ENCODE measurements around the gene SH3PXD2A. TPM values are rescaled to one million over a fixed set of nuclear protein-coding genes. Genes with fewer than 3 reads are reported as not detected.

The SH3PXD2A gene
- total and polyA plus RNA-seq, 10 of the 15 experiments (the other 5 are each of a cell fraction or from before 2014, with no cell fraction given), result 0.63 to 14.0 (median 4.4) TPM

GRCh38 chr10:103764296-103765088 lies 90.9 kb downstream of the SH3PXD2A start:
- Histone ChIP-seq H3K9me3 (replicated peaks; ENCODE audit: control insufficient read depth, insufficient read depth, low read length) (no peaks in the 10 kb centered on the region), H3K4me2 (ENCODE audit: control insufficient read depth, insufficient read depth) (no peak overlapping the region), H3K27ac (ENCODE audit: control insufficient read depth, insufficient read depth) (no peak overlapping the region), H3K9ac (ENCODE audit: control insufficient read depth, insufficient read depth, low read length) (no peak overlapping the region), H4K20me1 (ENCODE audit: control insufficient read depth, insufficient read depth) (no peaks in the 10 kb centered on the region), H3K4me1 (ENCODE audit: control insufficient read depth, insufficient read depth, low read length) (peaks cover 13% of the 10 kb centered on the region), H3K36me3 (ENCODE audit: control insufficient read depth in 2 of 2, insufficient read depth in 2 of 2, low read length in 1 of 2) (no peaks in the 10 kb centered on the region), H3K27me3 (replicated peaks in 1 of 2; ENCODE audit: control insufficient read depth in 2 of 2, insufficient read depth in 2 of 2, low read length in 1 of 2) (no peaks in the 10 kb centered on the region), H3K4me3 (no peak overlapping the region), H2AFZ (ENCODE audit: control insufficient read depth, low read depth, low read length) (no peak overlapping the region), H3K79me2 (ENCODE audit: control insufficient read depth, insufficient read depth, low read length) (no peaks in the 10 kb centered on the region)
- BruUV-seq (replicated peaks), result no TSS peak
- POLR2A ChIA-PET, result interaction anchor here (1.1 kb wide), 1 partner anchor 13 kb away, joined by 3 read pairs; no protein-coding TSS in a partner anchor
- FAIRE-seq (no peak), DNase-seq (ENCODE audit: low read depth, low spot score) (no peak), ATAC-seq (no peak)
- CTCF ChIA-PET, result interaction anchor here (0.5 to 1.9 kb wide), 4 partner anchors 17 to 430 kb away, joined by 3 to 5 read pairs (median 3); no protein-coding TSS in a partner anchor
- WGBS (ENCODE audit: insufficient coverage, insufficient replicate concordance, low lambda C conversion rate, missing lambda C conversion rate), result 89% methylated on average over 7 of the region's 7 CpGs
- RAD21 ChIA-PET (ENCODE audit: unreplicated experiment), result interaction anchor here (0.6 to 0.9 kb wide), 2 partner anchors 43 to 49 kb away, joined by 3 to 4 read pairs; no protein-coding TSS in a partner anchor
- in situ Hi-C loops (cut with MboI) (no loop called here), intact Hi-C loops (cut with micrococcal nuclease; ENCODE audit: unreplicated experiment) (no loop called here)
- SMC1A ChIA-PET (ENCODE audit: uncharacterized antibody, unreplicated experiment), result interaction anchor here (0.9 to 1.2 kb wide), 3 partner anchors 11 to 74 kb away, joined by 3 read pairs; no protein-coding TSS in a partner anchor
- no peak for TF ChIP-seq RUNX3 (IDR thresholded peaks at IDR 0.05; ENCODE audit: low read length)
- no peak for TF ChIP-seq NR2F1 (conservative IDR thresholded peaks at IDR 0.05)
- no peak for TF ChIP-seq MTA2 (IDR thresholded peaks at IDR 0.05; ENCODE audit: low read depth)
- no peak for TF ChIP-seq USF2 (IDR thresholded peaks at IDR 0.05; ENCODE audit: borderline replicate concordance, low read depth, low read length)
- TF ChIP-seq KAT2A (conservative IDR thresholded peaks at IDR 0.05; ENCODE audit: control insufficient read depth, low read depth, low read length), result no peak
- no peak for TF ChIP-seq TBL1XR1 (IDR thresholded peaks at IDR 0.05; ENCODE audit: low read depth, low read length)
- no peak for TF ChIP-seq SIX5 (IDR thresholded peaks at IDR 0.05; ENCODE audit: low read depth, low read length, severe bottlenecking)
- TF ChIP-seq HDGF (IDR thresholded peaks at IDR 0.05), result no peak
- no peak for TF ChIP-seq DPF2 (IDR thresholded peaks at IDR 0.05)
- no peak for TF ChIP-seq MYB (IDR thresholded peaks at IDR 0.05; ENCODE audit: borderline replicate concordance, low read depth, low read length)
- no peak for TF ChIP-seq SPI1 (IDR thresholded peaks at IDR 0.05; ENCODE audit: borderline replicate concordance, insufficient read depth, low read depth, low read length)
- TF ChIP-seq SRF (IDR thresholded peaks at IDR 0.05; ENCODE audit: low read depth in 2 of 2, low read length in 2 of 2), result no peak
- TF ChIP-seq TCF12 (IDR thresholded peaks at IDR 0.05; ENCODE audit: low read depth, low read length), result no peak
- no peak for TF ChIP-seq PML (IDR thresholded peaks at IDR 0.05; ENCODE audit: low read length)
- TF ChIP-seq TARDBP (IDR thresholded peaks at IDR 0.05; ENCODE audit: borderline replicate concordance), result no peak
- no peak for TF ChIP-seq NKRF (conservative IDR thresholded peaks at IDR 0.05)
- no peak for TF ChIP-seq E2F8 (IDR thresholded peaks at IDR 0.05; ENCODE audit: low read depth, partially characterized antibody)

Measured in GM12878 (cell line).